HepG2 (cell line): ENCODE results near the gene FGD3. TPM values are rescaled to one million over a fixed set of nuclear protein-coding genes. Genes with fewer than 3 reads are reported as not detected.
A peak's percentile ranks its signal among the peaks of the same experiment; 100 is the strongest.

Source experiments
- ATAC-seq: fragments of 200-7000 bp; cut with Tn5 transposase; 3 replicates; pipeline ENCODE4 v1.9.1; 2020; ENCODE audit warnings: mild to moderate bottlenecking, moderate library complexity
- BruUV-seq: library from RNA; stranded (reverse); fragments of 400-500 nt; replicated peaks from 2 replicates; lab custom pipeline; 2021; lab: Mats Ljungman, UMichigan
- CTCF ChIA-PET: fragments of 300-600 bp; formaldehyde crosslinking; extraction: SDS; loops from one replicate; lab custom pipeline; 2021; ENCODE audit warnings: low total read pairs, inconsistent platforms, low intra/inter-chr PET ratio; lab: Yijun Ruan, JAX
- POLR2A ChIA-PET: fragments of 350-600 bp; sonication (Branson Sonifier 250); formaldehyde crosslinking; loops from one replicate; lab custom pipeline; 2020; ENCODE audit warnings: antibody characterized with exemption, inconsistent platforms; lab: Yijun Ruan, JAX
- DNase-seq: peaks from one replicate; pipeline ENCODE4 v3.0.0-alpha.2; 2015; ENCODE audit warnings: low spot score
- FAIRE-seq: peaks from 3 replicates; lab custom pipeline; 2011; peaks lifted over from hg19 to GRCh38; lab: Jason Lieb, UNC
- H2AFZ ChIP-seq: one replicate; pipeline ENCODE4 v1.6.1; 2011; ENCODE audit warnings: low read length, inconsistent platforms
- H3K27ac ChIP-seq: fragments of 300-600 bp; 3 replicates; pipeline ENCODE4 v1.8.0; 2011; ENCODE audit warnings: mixed run types, mild to moderate bottlenecking, mixed read lengths, low read length, inconsistent platforms; ENCODE audit not compliant: insufficient read depth; ENCODE audit errors: extremely low read length
- H3K27me3 ChIP-seq, 2 experiments: fragments of 200-600 bp in 1 of 2; 2 replicates in 1 of 2; 3 replicates in 1 of 2; pipeline versions ENCODE4 v1.6.0 to v1.8.0; 2011; ENCODE audit warnings: low read length in 2 of 2, mild to moderate bottlenecking in 2 of 2, moderate library complexity in 2 of 2, inconsistent platforms in 1 of 2; ENCODE audit not compliant: insufficient read depth in 2 of 2, control insufficient read depth in 1 of 2
- H3K36me3 ChIP-seq, 2 experiments: fragments of 200-600 bp in 1 of 2; replicated peaks in 1 of 2; 2 replicates in 1 of 2; 3 replicates in 1 of 2; pipeline versions ENCODE4 v1.5.1 to v1.8.0; 2011; ENCODE audit warnings: low read length in 2 of 2, inconsistent platforms in 1 of 2; ENCODE audit not compliant: insufficient read depth in 2 of 2, control insufficient read depth in 1 of 2
- H3K4me1 ChIP-seq: 2 replicates; pipeline ENCODE4 v1.5.1; 2012; ENCODE audit warnings: low read length, inconsistent platforms; ENCODE audit not compliant: insufficient read depth
- H3K4me2 ChIP-seq: 2 replicates; pipeline ENCODE4 v1.6.0; 2011; ENCODE audit warnings: low read depth, low read length, inconsistent platforms
- H3K4me3 ChIP-seq, 3 experiments: fragments of 200-600 bp in 1 of 3; sonication (generic), shearing (Covaris generic) in 1 of 3; replicated peaks in 1 of 3; 2 replicates each; pipeline ENCODE4 v1.5.1; 2011 to 2016; ENCODE audit warnings: low read length in 3 of 3, inconsistent platforms in 2 of 3, low read depth in 2 of 3, mild to moderate bottlenecking in 2 of 3, control low read depth in 1 of 3, mixed read lengths in 1 of 3; ENCODE audit not compliant: insufficient read depth in 1 of 3
- H3K79me2 ChIP-seq: one replicate; pipeline ENCODE4 v1.6.1; 2011; ENCODE audit warnings: low read length, inconsistent platforms; ENCODE audit not compliant: insufficient read depth
- H3K9ac ChIP-seq: 2 replicates; pipeline ENCODE4 v1.6.0; 2011; ENCODE audit warnings: mild to moderate bottlenecking, low read depth, low read length, inconsistent platforms; ENCODE audit not compliant: insufficient read depth
- H3K9me3 ChIP-seq: 2 replicates; pipeline ENCODE4 v1.5.1; 2012; ENCODE audit warnings: mild to moderate bottlenecking, low read length
- H4K20me1 ChIP-seq: 2 replicates; pipeline ENCODE4 v1.6.0; 2011; ENCODE audit warnings: inconsistent platforms, mild to moderate bottlenecking, low read length, moderate library complexity; ENCODE audit not compliant: insufficient read depth
- GATA4 ChIP-seq: sonication (generic); IDR thresholded peaks from 2 replicates; pipeline ENCODE4 v1.6.1; 2016; ENCODE audit warnings: antibody characterized with exemption, low read depth, borderline replicate concordance
- MYNN ChIP-seq: sonication (generic); formaldehyde crosslinking; IDR thresholded peaks from 2 replicates; pipeline ENCODE4 v1.4.0; 2020; ENCODE audit warnings: mild to moderate bottlenecking, low read depth, missing genetic modification reagents
- PAWR ChIP-seq: sonication (generic); formaldehyde crosslinking; IDR thresholded peaks from 2 replicates; pipeline ENCODE4 v1.4.0; 2020; ENCODE audit warnings: missing genetic modification reagents, mild to moderate bottlenecking, borderline replicate concordance
- SAP130 ChIP-seq: IDR thresholded peaks from 2 replicates; pipeline ENCODE4 v1.6.1; 2016; ENCODE audit warnings: low read depth
- SKI ChIP-seq: fragments of 450-650 bp; IDR thresholded peaks from one replicate; pipeline ENCODE4 v1.6.1; 2018; ENCODE audit warnings: mild to moderate bottlenecking; ENCODE audit not compliant: partially characterized antibody
- SNAPC2 ChIP-seq: sonication (generic); formaldehyde crosslinking; IDR thresholded peaks from 2 replicates; pipeline ENCODE4 v1.8.1; 2022; ENCODE audit warnings: mild to moderate bottlenecking, missing genetic modification reagents
- TEAD3 ChIP-seq: optimal IDR thresholded peaks from 2 replicates; pipeline ENCODE3; 2016; ENCODE audit warnings: borderline replicate concordance
- ZIK1 ChIP-seq: sonication (generic); formaldehyde crosslinking; IDR thresholded peaks from 2 replicates; pipeline ENCODE4 v1.5.0; 2020; ENCODE audit warnings: mild to moderate bottlenecking, low read depth, missing genetic modification reagents, borderline replicate concordance
- ZNF292 ChIP-seq: sonication (generic); formaldehyde crosslinking; IDR thresholded peaks from 2 replicates; pipeline ENCODE4 v1.8.1; 2022; ENCODE audit warnings: mild to moderate bottlenecking, low read depth, missing genetic modification reagents, borderline replicate concordance
- ZNF556 ChIP-seq: sonication (generic); formaldehyde crosslinking; IDR thresholded peaks from 2 replicates; pipeline ENCODE4 v1.4.0; 2020; ENCODE audit warnings: mild to moderate bottlenecking, missing genetic modification reagents, borderline replicate concordance
- ZNF572 ChIP-seq: sonication (generic); formaldehyde crosslinking; IDR thresholded peaks from 2 replicates; pipeline ENCODE4 v1.5.1; 2020; ENCODE audit warnings: mild to moderate bottlenecking, missing genetic modification reagents
- WGBS: methylation state at CpG from one replicate; pipeline ENCODE4 v1.1.6; 2017; ENCODE audit warnings: low lambda C conversion rate; 5-methylcytosine and 5-hydroxymethylcytosine counted together
- in situ Hi-C: cut with HindIII; loops from 2 replicates; pipeline ENCODE4 v1.10.0; 2017; ENCODE audit warnings: low pct_unique_long_range_greater_than_20kb; ENCODE audit not compliant: extremely low pct_ligation_motif_present
- intact Hi-C: fragments of 100-400 bp; cut with micrococcal nuclease; formaldehyde crosslinking; loops from one replicate; pipeline ENCODE4 v1.10.0; 2022; ENCODE audit not compliant: unreplicated experiment
- polyA plus RNA-seq, 8 experiments: library from polyadenylated mRNA; depleted of rRNA in 3 of 8; stranded (reverse) in 7 of 8; unstranded in 1 of 8; fragments of >200 nt; fragmentation: Illumina TruSeq in 4 of 8; extraction: Trizol in 4 of 8; gene quantifications; 2 replicates each; pipeline versions ENCODE4 v1.2.1 to v1.2.3, GENCODE V29; 2011 to 2016; ENCODE audit warnings: low read depth in 4 of 8, missing spikeins in 1 of 8, mixed read lengths in 1 of 8; ENCODE audit not compliant: insufficient read depth in 1 of 8
- total RNA-seq, 5 experiments: library from RNA; depleted of rRNA; stranded (reverse); fragments of >200 nt; fragmentation: Illumina TruSeq; extraction: Trizol; gene quantifications; 2 replicates each; pipeline ENCODE4 v1.2.3, GENCODE V29; 2016; ENCODE audit warnings: low read depth in 1 of 5
- TF ChIP-seq, protein P1 (sequence below): sonication (generic); formaldehyde crosslinking; IDR thresholded peaks from 2 replicates; pipeline ENCODE4 v1.9.0; 2022; ENCODE audit warnings: missing genetic modification reagents, mild to moderate bottlenecking, borderline replicate concordance
- TF ChIP-seq, protein P2 (sequence below): IDR thresholded peaks from 2 replicates; pipeline ENCODE4 v1.4.0; 2020; ENCODE audit warnings: mild to moderate bottlenecking, missing genetic modification reagents
- TF ChIP-seq, protein P3 (sequence below): sonication (generic); formaldehyde crosslinking; conservative IDR thresholded peaks from 2 replicates; pipeline ENCODE4 v1.4.0; 2020; ENCODE audit warnings: mild to moderate bottlenecking, missing genetic modification reagents, moderate library complexity

Gene FGD3
- total and polyA plus RNA-seq, 2 of the 13 experiments (the other 11 are each of a cell fraction or from before 2014, with no cell fraction given), result 0.53 to 1.1 TPM

DNA sequence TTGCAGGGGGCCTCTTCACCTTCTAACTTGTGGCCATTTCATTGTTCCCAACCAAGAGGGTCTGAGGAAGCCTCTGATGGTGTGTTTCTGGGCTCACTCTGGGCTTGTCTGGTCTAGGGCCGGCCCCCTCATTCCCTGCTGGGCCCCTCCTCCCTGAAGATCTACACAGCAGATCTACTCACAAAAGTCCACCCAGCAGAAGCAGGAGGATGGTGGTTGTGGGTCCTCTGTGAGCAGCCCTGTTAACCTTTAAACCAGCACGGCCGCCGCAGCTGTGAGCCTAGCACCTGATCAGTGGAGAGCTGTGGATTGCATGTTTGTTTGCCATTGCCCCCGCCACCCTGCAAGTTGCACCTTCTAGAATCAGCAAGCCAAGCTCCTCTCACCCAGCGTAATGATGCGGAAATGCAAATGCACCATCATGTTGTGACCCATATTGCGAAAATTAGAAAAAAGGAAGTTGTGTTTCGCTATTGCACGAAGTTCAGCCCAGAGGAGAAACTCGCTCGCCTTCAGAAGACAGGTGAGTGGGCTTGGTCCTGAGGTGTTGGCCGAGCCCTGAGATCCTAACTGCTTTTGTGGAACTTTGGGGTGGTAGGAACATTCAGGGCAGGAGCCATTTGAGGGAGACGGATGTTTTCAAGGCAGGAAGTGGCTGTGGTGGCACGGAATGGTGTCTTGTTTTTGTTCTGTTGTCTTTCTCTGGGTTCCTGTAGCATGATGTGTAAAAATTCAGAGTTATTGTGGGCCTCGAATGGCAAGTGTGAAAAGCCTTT, 16.7 kb downstream of the FGD3 start:
- Histone ChIP-seq H3K4me1 (peaks cover 34% of the 10 kb centered on the region), H3K36me3 (no peaks in the 10 kb centered on the region), H3K4me3 (peak overlapping the region; percentile 39 to 65 (median 58)), H2AFZ (peak overlapping the region; percentile 85), H3K4me2 (peak overlapping the region; percentile 96), H3K27me3 (0 out of 5 replicates have a peak, but pooled peaks cover 0 to 1% of the 10 kb centered on the region in 2 experiments), H4K20me1 (no peaks in the 10 kb centered on the region), H3K79me2 (no peaks in the 10 kb centered on the region), H3K9ac (peak overlapping the region; percentile 53; the same call in 1 of the 2 replicates), H3K27ac (no peak overlapping the region), H3K9me3 (no peaks in the 10 kb centered on the region)
- BruUV-seq, result TSS peak; percentile 69
- WGBS, result 3% methylated on average over 12 of the region's 16 CpGs
- ATAC-seq (peak; percentile 88), FAIRE-seq (peak; percentile 36), DNase-seq (peak; percentile 39)
- in situ Hi-C loops (no loop called here), intact Hi-C loops (no loop called here)
- ChIA-PET POLR2A (no interaction called here), CTCF (no interaction called here)
- TF ChIP-seq, protein P1, sequence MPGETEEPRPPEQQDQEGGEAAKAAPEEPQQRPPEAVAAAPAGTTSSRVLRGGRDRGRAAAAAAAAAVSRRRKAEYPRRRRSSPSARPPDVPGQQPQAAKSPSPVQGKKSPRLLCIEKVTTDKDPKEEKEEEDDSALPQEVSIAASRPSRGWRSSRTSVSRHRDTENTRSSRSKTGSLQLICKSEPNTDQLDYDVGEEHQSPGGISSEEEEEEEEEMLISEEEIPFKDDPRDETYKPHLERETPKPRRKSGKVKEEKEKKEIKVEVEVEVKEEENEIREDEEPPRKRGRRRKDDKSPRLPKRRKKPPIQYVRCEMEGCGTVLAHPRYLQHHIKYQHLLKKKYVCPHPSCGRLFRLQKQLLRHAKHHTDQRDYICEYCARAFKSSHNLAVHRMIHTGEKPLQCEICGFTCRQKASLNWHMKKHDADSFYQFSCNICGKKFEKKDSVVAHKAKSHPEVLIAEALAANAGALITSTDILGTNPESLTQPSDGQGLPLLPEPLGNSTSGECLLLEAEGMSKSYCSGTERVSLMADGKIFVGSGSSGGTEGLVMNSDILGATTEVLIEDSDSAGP (CRISPR knock-in tag), result peak; percentile 49; the same call in 1 of the 2 replicates
- no peak for TF ChIP-seq GATA4
- TF ChIP-seq MYNN (CRISPR knock-in tag), result no peak
- TF ChIP-seq, protein P2, sequence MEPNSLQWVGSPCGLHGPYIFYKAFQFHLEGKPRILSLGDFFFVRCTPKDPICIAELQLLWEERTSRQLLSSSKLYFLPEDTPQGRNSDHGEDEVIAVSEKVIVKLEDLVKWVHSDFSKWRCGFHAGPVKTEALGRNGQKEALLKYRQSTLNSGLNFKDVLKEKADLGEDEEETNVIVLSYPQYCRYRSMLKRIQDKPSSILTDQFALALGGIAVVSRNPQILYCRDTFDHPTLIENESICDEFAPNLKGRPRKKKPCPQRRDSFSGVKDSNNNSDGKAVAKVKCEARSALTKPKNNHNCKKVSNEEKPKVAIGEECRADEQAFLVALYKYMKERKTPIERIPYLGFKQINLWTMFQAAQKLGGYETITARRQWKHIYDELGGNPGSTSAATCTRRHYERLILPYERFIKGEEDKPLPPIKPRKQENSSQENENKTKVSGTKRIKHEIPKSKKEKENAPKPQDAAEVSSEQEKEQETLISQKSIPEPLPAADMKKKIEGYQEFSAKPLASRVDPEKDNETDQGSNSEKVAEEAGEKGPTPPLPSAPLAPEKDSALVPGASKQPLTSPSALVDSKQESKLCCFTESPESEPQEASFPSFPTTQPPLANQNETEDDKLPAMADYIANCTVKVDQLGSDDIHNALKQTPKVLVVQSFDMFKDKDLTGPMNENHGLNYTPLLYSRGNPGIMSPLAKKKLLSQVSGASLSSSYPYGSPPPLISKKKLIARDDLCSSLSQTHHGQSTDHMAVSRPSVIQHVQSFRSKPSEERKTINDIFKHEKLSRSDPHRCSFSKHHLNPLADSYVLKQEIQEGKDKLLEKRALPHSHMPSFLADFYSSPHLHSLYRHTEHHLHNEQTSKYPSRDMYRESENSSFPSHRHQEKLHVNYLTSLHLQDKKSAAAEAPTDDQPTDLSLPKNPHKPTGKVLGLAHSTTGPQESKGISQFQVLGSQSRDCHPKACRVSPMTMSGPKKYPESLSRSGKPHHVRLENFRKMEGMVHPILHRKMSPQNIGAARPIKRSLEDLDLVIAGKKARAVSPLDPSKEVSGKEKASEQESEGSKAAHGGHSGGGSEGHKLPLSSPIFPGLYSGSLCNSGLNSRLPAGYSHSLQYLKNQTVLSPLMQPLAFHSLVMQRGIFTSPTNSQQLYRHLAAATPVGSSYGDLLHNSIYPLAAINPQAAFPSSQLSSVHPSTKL (CRISPR knock-in tag), result 0 out of 2 replicates have a peak, but pooled peaks have one; percentile 6
- TF ChIP-seq, protein P3, sequence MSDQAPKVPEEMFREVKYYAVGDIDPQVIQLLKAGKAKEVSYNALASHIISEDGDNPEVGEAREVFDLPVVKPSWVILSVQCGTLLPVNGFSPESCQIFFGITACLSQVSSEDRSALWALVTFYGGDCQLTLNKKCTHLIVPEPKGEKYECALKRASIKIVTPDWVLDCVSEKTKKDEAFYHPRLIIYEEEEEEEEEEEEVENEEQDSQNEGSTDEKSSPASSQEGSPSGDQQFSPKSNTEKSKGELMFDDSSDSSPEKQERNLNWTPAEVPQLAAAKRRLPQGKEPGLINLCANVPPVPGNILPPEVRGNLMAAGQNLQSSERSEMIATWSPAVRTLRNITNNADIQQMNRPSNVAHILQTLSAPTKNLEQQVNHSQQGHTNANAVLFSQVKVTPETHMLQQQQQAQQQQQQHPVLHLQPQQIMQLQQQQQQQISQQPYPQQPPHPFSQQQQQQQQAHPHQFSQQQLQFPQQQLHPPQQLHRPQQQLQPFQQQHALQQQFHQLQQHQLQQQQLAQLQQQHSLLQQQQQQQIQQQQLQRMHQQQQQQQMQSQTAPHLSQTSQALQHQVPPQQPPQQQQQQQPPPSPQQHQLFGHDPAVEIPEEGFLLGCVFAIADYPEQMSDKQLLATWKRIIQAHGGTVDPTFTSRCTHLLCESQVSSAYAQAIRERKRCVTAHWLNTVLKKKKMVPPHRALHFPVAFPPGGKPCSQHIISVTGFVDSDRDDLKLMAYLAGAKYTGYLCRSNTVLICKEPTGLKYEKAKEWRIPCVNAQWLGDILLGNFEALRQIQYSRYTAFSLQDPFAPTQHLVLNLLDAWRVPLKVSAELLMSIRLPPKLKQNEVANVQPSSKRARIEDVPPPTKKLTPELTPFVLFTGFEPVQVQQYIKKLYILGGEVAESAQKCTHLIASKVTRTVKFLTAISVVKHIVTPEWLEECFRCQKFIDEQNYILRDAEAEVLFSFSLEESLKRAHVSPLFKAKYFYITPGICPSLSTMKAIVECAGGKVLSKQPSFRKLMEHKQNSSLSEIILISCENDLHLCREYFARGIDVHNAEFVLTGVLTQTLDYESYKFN, result 0 out of 2 replicates have a peak, but pooled peaks have one; percentile 43
- peak; percentile 67; the same call in 1 of the 2 replicates for TF ChIP-seq ZNF292 (CRISPR knock-in tag)
- TF ChIP-seq TEAD3 (CRISPR knock-in tag), result peak; percentile 33
- TF ChIP-seq ZNF572, result peak; percentile 47; the same call in 1 of the 2 replicates
- TF ChIP-seq ZNF556, result 0 out of 2 replicates have a peak, but pooled peaks have one; percentile 64
- TF ChIP-seq ZIK1 (CRISPR knock-in tag), result no peak
- TF ChIP-seq SAP130 (CRISPR knock-in tag), result peak; percentile 45; the same call in 1 of the 2 replicates
- TF ChIP-seq SNAPC2, result no peak
- TF ChIP-seq PAWR (CRISPR knock-in tag), result no peak
- no peak for TF ChIP-seq SKI
